Stimulated activated naive B cell treated with anti-CD40 and anti-IgM and Interleukin-4, amounts not matched to agents 10 μg/mL and 1 μg/mL and 100 μg/mL, for 72 hours (primary cell): ENCODE data around the gene PDE4A.

ENCODE experiments used
- ATAC-seq, 2 donors: fragments of 150-1000 bp; cut with Tn5 transposase; replicated peaks; 2 replicates each; pipeline ENCODE4 v1.10.0; 2021; ENCODE audit warnings: moderate library complexity in 1 of 2
- DNase-seq: peaks from one replicate; pipeline ENCODE4 v3.0.0; 2021
- H3K27ac Mint-ChIP-seq: one replicate; pipeline ENCODE4 v1.8.0; 2022; ENCODE audit warnings: mild to moderate bottlenecking, mixed read lengths
- H3K27me3 Mint-ChIP-seq, 2 donors: one replicate each; pipeline ENCODE4 v1.8.0; 2022; ENCODE audit warnings: mixed read lengths in 2 of 2
- H3K36me3 Mint-ChIP-seq, 2 donors: one replicate each; pipeline ENCODE4 v1.8.0; 2022; ENCODE audit warnings: mixed read lengths in 2 of 2, mild to moderate bottlenecking in 1 of 2
- H3K4me1 Mint-ChIP-seq, 2 donors: one replicate each; pipeline ENCODE4 v1.8.0; 2022; ENCODE audit warnings: mixed read lengths in 2 of 2, mild to moderate bottlenecking in 1 of 2
- H3K4me3 Mint-ChIP-seq, 2 donors: one replicate each; pipeline ENCODE4 v1.8.0; 2022; ENCODE audit warnings: mild to moderate bottlenecking in 2 of 2, mixed read lengths in 2 of 2, moderate library complexity in 1 of 2
- H3K9me3 Mint-ChIP-seq, 2 donors: one replicate each; pipeline ENCODE4 v1.8.0; 2022; ENCODE audit warnings: mixed read lengths in 2 of 2, mild to moderate bottlenecking in 1 of 2

The PDE4A gene

GRCh38 chr19:10510301-10510802, 90.0 kb downstream of the PDE4A start:
- no peak overlapping the region for H3K27ac Mint-ChIP-seq
- H3K36me3 Mint-ChIP-seq: no peaks in the 10 kb centered on the region
- peaks cover 24 to 29% of the 10 kb centered on the region in 2 donors for H3K27me3 Mint-ChIP-seq
- H3K4me1 Mint-ChIP-seq: peaks cover 7 to 22% of the 10 kb centered on the region in 2 donors
- no peak overlapping the region for H3K4me3 Mint-ChIP-seq
- no peaks in the 10 kb centered on the region for H3K9me3 Mint-ChIP-seq
- peak; percentile 36 for DNase-seq
- ATAC-seq: no peak

- ATAC-seq (no peak), DNase-seq (no peak)
- Mint-ChIP-seq H3K4me3 (no peak overlapping the region), H3K36me3 (no peaks in the 10 kb centered on the region), H3K27me3 (peaks cover 43 to 51% of the 10 kb centered on the region in 2 donors), H3K9me3 (no peaks in the 10 kb centered on the region), H3K27ac (no peak overlapping the region), H3K4me1 (peaks cover 14 to 28% of the 10 kb centered on the region in 2 donors)
Observed at GRCh38 chr19:10513223-10513622, 92.9 kb downstream of the PDE4A start.

GRCh38 chr19:10514211-10515145, 94.1 kb downstream of the PDE4A start:
- ATAC-seq: peak in 1 of 2 donors; percentile 29
- H3K27ac Mint-ChIP-seq: no peak overlapping the region
- H3K4me1 Mint-ChIP-seq: peaks cover 24 to 41% of the 10 kb centered on the region in 2 donors
- DNase-seq: no peak
- peaks cover 55 to 63% of the 10 kb centered on the region in 2 donors for H3K27me3 Mint-ChIP-seq
- H3K4me3 Mint-ChIP-seq: peak overlapping the region in 1 of 2 donors; percentile 2
- H3K36me3 Mint-ChIP-seq: no peaks in the 10 kb centered on the region
- no peaks in the 10 kb centered on the region for H3K9me3 Mint-ChIP-seq

- H3K4me3 Mint-ChIP-seq: no peak overlapping the region
Observed at GRCh38 chr19:10516064-10516385, 95.7 kb downstream of the PDE4A start.

GRCh38 chr19:10516671-10517286, 96.4 kb downstream of the PDE4A start:
- Mint-ChIP-seq H3K9me3 (no peaks in the 10 kb centered on the region), H3K4me1 (peaks cover 25 to 36% of the 10 kb centered on the region in 2 donors)
- ATAC-seq: no peak

More at GRCh38 chr19:10516064-10516385, 95.7 kb downstream of the PDE4A start:
- Mint-ChIP-seq H3K9me3 (no peaks in the 10 kb centered on the region), H3K4me1 (peaks cover 25 to 36% of the 10 kb centered on the region in 2 donors), H3K27ac (no peak overlapping the region), H3K27me3 (peaks cover 65 to 71% of the 10 kb centered on the region in 2 donors), H3K36me3 (no peaks in the 10 kb centered on the region)
- DNase-seq: no peak
- no peak for ATAC-seq

GRCh38 chr19:10517361-10517759, 97.0 kb downstream of the PDE4A start, which contains the start of gene S1PR5:
S1PR5 (minus strand) TSS chr19:10517447; CDS start chr19:10515011, 2,436 bp downstream.
- Mint-ChIP-seq H3K9me3 (no peaks in the 10 kb centered on the region), H3K27ac (peak within 1 kb of the TSS; percentile 72), H3K27me3 (peaks cover 66 to 75% of the 10 kb centered on the region in 2 donors), H3K4me3 (peak within 1 kb of the TSS; percentile 68 to 69), H3K36me3 (no peaks in the 10 kb centered on the region), H3K4me1 (peaks cover 25 to 36% of the 10 kb centered on the region in 2 donors)
- DNase-seq (no peak), ATAC-seq (peak in 1 of 2 donors; percentile 8)

More at GRCh38 chr19:10516671-10517286, 96.4 kb downstream of the PDE4A start:
- peaks cover 66 to 71% of the 10 kb centered on the region in 2 donors for H3K27me3 Mint-ChIP-seq
- no peak for DNase-seq
- peak overlapping the region; percentile 23 to 68 for H3K4me3 Mint-ChIP-seq
- H3K27ac Mint-ChIP-seq: peak overlapping the region; percentile 72
- H3K36me3 Mint-ChIP-seq: no peaks in the 10 kb centered on the region

GRCh38 chr19:10517760-10518443, 97.6 kb downstream of the PDE4A start:
- H3K4me1 Mint-ChIP-seq: peaks cover 25 to 36% of the 10 kb centered on the region in 2 donors
- peak overlapping the region; percentile 31 for H3K27ac Mint-ChIP-seq
- peaks cover 64 to 72% of the 10 kb centered on the region in 2 donors for H3K27me3 Mint-ChIP-seq
- DNase-seq (no peak), ATAC-seq (peak; percentile 41 to 48)
- no peaks in the 10 kb centered on the region for H3K9me3 Mint-ChIP-seq
- peak overlapping the region; percentile 64 to 69 for H3K4me3 Mint-ChIP-seq
- no peaks in the 10 kb centered on the region for H3K36me3 Mint-ChIP-seq

- peaks cover 56 to 64% of the 10 kb centered on the region in 2 donors for H3K27me3 Mint-ChIP-seq
- DNase-seq (no peak), ATAC-seq (peak in 1 of 2 donors; percentile 27)
- H3K36me3 Mint-ChIP-seq: no peaks in the 10 kb centered on the region
- H3K9me3 Mint-ChIP-seq: no peaks in the 10 kb centered on the region
- peak overlapping the region; percentile 64 to 69 for H3K4me3 Mint-ChIP-seq
- peaks cover 20 to 30% of the 10 kb centered on the region in 2 donors for H3K4me1 Mint-ChIP-seq
- no peak overlapping the region for H3K27ac Mint-ChIP-seq
Observed at GRCh38 chr19:10518444-10519361, 98.4 kb downstream of the PDE4A start.
